ENCODE data around the gene ZNF365. TPM values are rescaled to one million over a fixed set of nuclear protein-coding genes. Genes with fewer than 3 reads are reported as not detected.

ZNF365 gene, protein sequence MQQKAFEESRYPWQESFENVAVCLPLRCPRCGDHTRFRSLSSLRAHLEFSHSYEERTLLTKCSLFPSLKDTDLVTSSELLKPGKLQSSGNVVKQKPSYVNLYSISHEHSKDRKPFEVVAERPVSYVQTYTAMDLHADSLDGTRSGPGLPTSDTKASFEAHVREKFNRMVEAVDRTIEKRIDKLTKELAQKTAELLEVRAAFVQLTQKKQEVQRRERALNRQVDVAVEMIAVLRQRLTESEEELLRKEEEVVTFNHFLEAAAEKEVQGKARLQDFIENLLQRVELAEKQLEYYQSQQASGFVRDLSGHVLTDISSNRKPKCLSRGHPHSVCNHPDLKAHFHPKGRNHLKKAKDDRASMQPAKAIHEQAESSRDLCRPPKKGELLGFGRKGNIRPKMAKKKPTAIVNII
- 0.48 TPM for polyA plus RNA-seq
- long read RNA-seq, donor 1, result 0 reads
- long read RNA-seq, donor 2, result 0 reads
- long read RNA-seq, donor 3, result 0 reads
- long read RNA-seq, donor 4, result 0 reads
- long read RNA-seq, donor 5, result 0 reads
- long read RNA-seq, donor 6, result 0 reads
- long read RNA-seq, donor 7, result 0 reads
- long read RNA-seq, donor 8, result 0 reads
- long read RNA-seq, donor 9, result 0 reads
- long read RNA-seq, donor 10, result 0 reads
- long read RNA-seq, donor 11, result 0 reads

DNA sequence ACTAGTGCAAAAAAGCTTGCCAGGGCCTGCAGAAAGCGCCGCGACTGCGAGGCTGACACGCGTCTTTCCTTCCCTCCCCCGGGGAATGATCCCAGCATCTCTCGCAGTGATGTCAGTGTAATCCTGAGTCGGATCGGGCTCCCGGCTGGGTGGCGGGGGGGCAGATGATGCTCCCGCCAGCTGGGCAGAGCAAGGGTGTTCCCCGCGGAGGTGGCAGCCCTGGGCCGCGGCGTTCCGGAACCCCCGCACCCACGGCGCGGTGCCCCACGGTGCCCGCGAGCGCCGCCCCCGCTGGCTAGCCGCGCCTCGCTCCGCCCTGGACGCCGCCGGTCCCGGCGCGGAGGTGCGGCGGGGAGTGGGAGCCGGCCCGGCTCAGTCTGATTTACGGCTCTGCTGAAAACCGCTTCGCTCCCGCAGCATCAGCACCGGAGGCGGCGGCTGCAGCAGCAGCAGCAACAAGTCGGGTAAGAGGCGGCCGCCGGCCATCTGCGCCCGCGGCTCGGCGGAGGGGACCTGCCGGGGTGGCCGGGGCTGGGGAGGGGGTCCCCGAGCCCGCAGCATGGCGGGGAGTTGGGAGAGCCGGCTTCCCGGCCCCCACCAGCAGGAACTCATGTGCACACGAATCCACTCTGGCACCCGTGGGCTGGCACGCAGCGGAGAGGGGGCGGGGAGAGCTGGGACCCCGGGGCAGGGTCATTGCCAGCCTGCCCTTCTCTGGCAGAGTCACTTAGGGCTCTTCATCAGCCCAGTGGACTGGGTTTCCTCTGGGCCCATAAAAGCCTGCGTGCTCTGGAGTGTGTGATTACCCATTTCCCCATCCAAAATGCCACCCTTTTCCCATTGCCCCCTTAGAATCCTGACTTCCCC is at the start of gene ZNF365:
Gene ZNF365 (plus strand): TSS at position 375 of the 867 bp plus-strand sequence. CDS start 1,825 bp downstream, outside the sequence.
- peaks cover 39% of the 10 kb centered on the region for H3K27me3 ChIP-seq (ENCODE audit: control insufficient read depth, insufficient read depth, low read length)

DNA sequence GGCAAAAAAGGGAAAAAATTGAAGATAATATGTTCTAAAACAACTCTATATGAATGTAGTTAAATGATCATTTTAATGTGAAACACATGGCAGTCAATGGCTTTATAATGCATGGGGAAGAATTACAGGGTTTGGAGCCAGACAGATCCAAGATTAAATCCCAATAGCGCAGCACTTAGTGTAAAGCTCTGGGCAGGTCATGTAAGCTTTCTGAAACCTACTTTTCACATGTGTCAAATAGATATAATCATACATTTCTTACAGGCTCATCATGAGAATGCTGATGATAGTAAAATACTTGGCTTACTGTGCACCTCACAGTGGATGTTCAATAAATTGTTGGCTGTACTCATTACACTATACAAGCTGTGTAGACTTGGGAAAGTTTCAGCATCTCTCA is 48.0 kb upstream of the ZNF365 start:
- no peak for DNase-seq
- Histone ChIP-seq H3K27ac (ENCODE audit: low read length) (no peak overlapping the region), H3K4me3 (ENCODE audit: low read length) (no peak overlapping the region), H3K9me3 (ENCODE audit: control insufficient read depth, low read depth, low read length) (no peaks in the 10 kb centered on the region), H3K36me3 (ENCODE audit: control insufficient read depth, insufficient read depth, low read length) (no peaks in the 10 kb centered on the region), H3K4me1 (ENCODE audit: control insufficient read depth, insufficient read depth, low read length) (no peaks in the 10 kb centered on the region), H3K27me3 (ENCODE audit: control insufficient read depth, insufficient read depth, low read length) (no peaks in the 10 kb centered on the region)
- no CpG with 5 or more reads among the region's 1 CpG for WGBS (ENCODE audit: insufficient coverage, low lambda C conversion rate)

More for the DNA sequence above, at the start of gene ZNF365:
- Histone ChIP-seq H3K4me3 (ENCODE audit: low read length) (peak within 1 kb of the TSS; percentile 24), H3K36me3 (ENCODE audit: control insufficient read depth, insufficient read depth, low read length) (no peaks in the 10 kb centered on the region), H3K27ac (ENCODE audit: low read length) (no peak within 1 kb of the TSS), H3K4me1 (ENCODE audit: control insufficient read depth, insufficient read depth, low read length) (peaks cover 5% of the 10 kb centered on the region), H3K9me3 (ENCODE audit: control insufficient read depth, low read depth, low read length) (no peaks in the 10 kb centered on the region)
- peak; percentile 3 to 23 for DNase-seq
- WGBS (ENCODE audit: insufficient coverage, low lambda C conversion rate), result no CpG with 5 or more reads among the region's 73 CpGs

DNA sequence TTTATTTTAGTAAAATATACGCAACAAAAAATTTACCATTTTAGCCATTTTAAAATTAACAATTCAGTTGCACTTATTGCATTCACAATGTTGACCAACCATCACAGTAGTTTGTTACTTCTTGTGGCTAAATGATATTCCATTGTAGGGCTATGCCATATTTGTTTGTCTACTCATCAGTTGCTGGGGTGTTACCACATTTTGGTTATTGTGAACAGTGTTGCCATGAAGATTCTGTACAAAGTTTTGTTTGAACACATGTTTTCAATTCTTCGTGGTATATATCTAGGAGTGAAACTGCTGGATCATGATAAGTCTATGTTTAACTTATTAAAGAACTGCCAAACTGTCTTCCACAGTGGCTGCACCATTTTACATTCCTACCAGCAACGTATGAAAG is 46.3 kb upstream of the ZNF365 start:
- no peak overlapping the region for H3K27ac ChIP-seq (ENCODE audit: low read length)
- no peaks in the 10 kb centered on the region for H3K27me3 ChIP-seq (ENCODE audit: control insufficient read depth, insufficient read depth, low read length)
- DNase-seq, result no peak
- H3K4me1 ChIP-seq (ENCODE audit: control insufficient read depth, insufficient read depth, low read length), result no peaks in the 10 kb centered on the region
- H3K36me3 ChIP-seq (ENCODE audit: control insufficient read depth, insufficient read depth, low read length), result no peaks in the 10 kb centered on the region
- no peaks in the 10 kb centered on the region for H3K9me3 ChIP-seq (ENCODE audit: control insufficient read depth, low read depth, low read length)
- WGBS (ENCODE audit: insufficient coverage, low lambda C conversion rate), result 90% methylated on average over 2 of the region's 3 CpGs
- H3K4me3 ChIP-seq (ENCODE audit: low read length), result no peak overlapping the region

DNA sequence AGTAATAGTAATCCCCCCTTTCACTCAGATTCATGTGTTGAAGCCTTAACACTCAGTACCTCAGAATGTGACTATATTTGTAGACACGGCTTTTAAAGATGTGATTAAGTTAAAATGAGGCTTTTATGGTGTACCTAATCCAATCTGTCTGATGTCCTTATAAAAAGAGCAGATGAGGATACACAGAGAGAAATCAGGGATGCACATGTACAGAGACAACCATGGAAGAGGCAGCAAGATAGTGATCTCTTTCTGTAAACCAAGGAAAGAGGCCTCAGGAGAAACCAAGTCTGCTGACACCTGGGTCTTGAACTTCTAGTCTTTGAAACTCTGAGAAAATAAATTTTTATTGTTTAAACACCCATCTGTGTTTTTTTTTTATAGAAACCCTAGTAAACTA is 44.0 kb upstream of the ZNF365 start:
- H3K4me1 ChIP-seq (ENCODE audit: control insufficient read depth, insufficient read depth, low read length), result no peaks in the 10 kb centered on the region
- no peaks in the 10 kb centered on the region for H3K9me3 ChIP-seq (ENCODE audit: control insufficient read depth, low read depth, low read length)
- no peaks in the 10 kb centered on the region for H3K27me3 ChIP-seq (ENCODE audit: control insufficient read depth, insufficient read depth, low read length)
- no peak overlapping the region for H3K4me3 ChIP-seq (ENCODE audit: low read length)
- WGBS (ENCODE audit: insufficient coverage, low lambda C conversion rate), result no CpG with 5 or more reads among the region's 1 CpG
- H3K27ac ChIP-seq (ENCODE audit: low read length), result no peak overlapping the region
- DNase-seq, result no peak
- no peaks in the 10 kb centered on the region for H3K36me3 ChIP-seq (ENCODE audit: control insufficient read depth, insufficient read depth, low read length)

DNA sequence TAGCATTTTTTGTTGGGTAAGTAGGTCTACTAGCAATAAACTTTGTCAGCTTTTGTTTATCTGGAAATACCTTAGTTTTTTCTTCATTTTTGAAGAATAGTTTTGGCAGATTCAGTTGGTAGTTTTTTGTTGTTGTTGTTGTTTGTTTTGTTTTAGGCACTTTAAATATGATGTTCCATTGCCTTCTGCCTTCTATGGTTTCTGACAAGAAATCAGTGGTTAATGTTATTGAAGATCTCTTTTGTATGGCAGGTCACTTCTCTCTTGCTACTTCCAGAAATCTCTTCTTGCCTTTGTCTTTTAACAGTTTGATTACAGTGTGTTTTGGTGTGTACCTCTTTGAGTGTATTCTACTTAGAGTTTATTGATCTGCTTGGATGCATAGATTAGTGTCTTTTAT is 41.8 kb upstream of the ZNF365 start:
- Histone ChIP-seq H3K27ac (ENCODE audit: low read length) (no peak overlapping the region), H3K4me1 (ENCODE audit: control insufficient read depth, insufficient read depth, low read length) (no peaks in the 10 kb centered on the region), H3K9me3 (ENCODE audit: control insufficient read depth, low read depth, low read length) (no peaks in the 10 kb centered on the region), H3K27me3 (ENCODE audit: control insufficient read depth, insufficient read depth, low read length) (no peaks in the 10 kb centered on the region), H3K4me3 (ENCODE audit: low read length) (no peak overlapping the region), H3K36me3 (ENCODE audit: control insufficient read depth, insufficient read depth, low read length) (no peaks in the 10 kb centered on the region)
- DNase-seq, result no peak

DNA sequence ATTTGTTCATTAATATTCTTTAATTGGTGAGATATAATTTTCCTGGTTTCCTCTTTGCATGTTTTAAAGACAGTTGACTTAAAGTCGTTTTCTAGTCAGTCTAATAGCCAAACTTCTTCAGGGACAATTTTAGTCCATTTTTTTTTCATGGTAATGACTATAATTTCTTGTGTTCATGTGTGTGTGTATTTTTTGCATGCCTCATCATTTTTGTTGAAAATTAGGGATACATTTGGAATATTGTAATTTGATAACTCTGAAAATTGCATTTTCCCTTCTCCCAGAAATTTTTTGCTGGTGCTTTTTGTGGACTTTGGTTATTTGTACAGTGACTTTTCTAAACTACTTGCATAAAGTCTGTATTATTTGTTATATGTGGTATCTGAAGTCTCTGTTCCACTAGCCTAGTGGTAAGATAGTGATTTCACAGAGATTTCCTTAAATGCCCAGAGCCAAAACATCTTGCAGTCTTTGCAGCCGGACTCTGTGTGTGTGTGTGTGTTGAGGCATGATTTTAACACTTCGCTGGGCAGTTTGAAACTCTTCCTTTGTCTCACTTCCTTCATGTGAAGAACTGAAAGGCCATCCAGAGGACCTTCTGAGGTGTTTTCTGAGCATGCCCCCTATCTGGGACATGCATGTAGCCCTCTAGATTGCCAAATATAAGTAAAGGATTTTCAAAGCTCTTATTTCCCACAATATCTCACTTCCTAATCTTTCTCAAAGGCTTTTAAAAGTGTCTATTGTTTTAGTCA is 40.9 kb upstream of the ZNF365 start:
- Histone ChIP-seq H3K36me3 (ENCODE audit: control insufficient read depth, insufficient read depth, low read length) (no peaks in the 10 kb centered on the region), H3K4me3 (ENCODE audit: low read length) (no peak overlapping the region), H3K9me3 (ENCODE audit: control insufficient read depth, low read depth, low read length) (no peaks in the 10 kb centered on the region), H3K27ac (ENCODE audit: low read length) (no peak overlapping the region), H3K27me3 (ENCODE audit: control insufficient read depth, insufficient read depth, low read length) (no peaks in the 10 kb centered on the region), H3K4me1 (ENCODE audit: control insufficient read depth, insufficient read depth, low read length) (no peaks in the 10 kb centered on the region)
- 33% methylated on average over 1 of the region's 3 CpGs for WGBS (ENCODE audit: insufficient coverage, low lambda C conversion rate)
- DNase-seq, result no peak

DNA sequence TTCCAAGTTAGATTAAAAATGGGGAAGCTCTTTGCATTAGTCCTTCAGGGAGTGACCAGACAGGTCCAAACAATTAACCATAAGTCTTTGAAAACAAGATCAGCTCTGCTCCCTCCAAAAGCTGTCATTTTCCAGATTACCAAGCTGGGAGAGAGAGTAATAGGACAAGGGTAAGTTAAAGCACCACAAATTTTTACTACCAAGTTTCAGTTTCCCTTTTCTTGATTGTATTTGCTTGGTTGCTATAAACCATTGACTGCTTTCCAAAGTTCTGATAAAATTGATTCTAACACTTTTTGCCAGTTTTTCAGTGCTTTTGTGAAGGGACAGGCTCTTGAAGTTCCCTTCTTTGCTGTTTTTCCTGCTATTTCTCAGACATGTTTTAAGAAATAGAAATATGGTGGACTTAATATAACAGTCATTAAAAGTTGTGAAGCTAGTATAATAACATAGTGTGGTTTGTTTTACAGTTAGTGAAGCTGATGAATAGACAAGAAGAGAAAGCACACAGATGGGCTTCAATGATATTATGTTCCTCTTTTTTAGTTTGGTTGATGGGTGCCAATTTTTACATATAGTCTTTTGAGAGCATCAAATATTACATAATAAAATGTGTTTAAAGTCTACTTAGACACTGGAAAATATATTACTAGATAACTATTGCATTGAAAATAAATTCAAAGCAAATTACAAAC is 40.0 kb upstream of the ZNF365 start:
- no peak for DNase-seq
- Histone ChIP-seq H3K4me3 (ENCODE audit: low read length) (no peak overlapping the region), H3K27me3 (ENCODE audit: control insufficient read depth, insufficient read depth, low read length) (no peaks in the 10 kb centered on the region), H3K27ac (ENCODE audit: low read length) (no peak overlapping the region), H3K9me3 (ENCODE audit: control insufficient read depth, low read depth, low read length) (no peaks in the 10 kb centered on the region), H3K4me1 (ENCODE audit: control insufficient read depth, insufficient read depth, low read length) (no peaks in the 10 kb centered on the region), H3K36me3 (ENCODE audit: control insufficient read depth, insufficient read depth, low read length) (no peaks in the 10 kb centered on the region)

DNA sequence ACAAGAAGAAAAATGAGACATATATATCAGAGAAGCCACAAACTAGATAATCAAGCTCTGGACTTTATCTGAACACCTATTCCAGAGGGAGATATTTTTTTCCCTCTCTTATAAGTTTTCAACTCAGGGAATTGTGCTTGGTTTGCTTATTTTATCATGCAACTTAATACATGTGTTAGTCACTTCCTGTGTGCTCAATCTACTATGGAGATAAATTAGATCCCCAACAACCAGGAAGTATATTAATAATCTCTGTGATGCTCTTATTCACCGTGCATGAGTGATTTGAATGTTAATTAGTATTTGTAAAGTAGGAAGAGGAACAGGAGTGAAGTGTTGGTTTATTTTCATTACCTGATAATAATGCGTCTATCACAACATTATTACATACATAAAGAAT is 38.8 kb upstream of the ZNF365 start:
- no peak for DNase-seq

DNA sequence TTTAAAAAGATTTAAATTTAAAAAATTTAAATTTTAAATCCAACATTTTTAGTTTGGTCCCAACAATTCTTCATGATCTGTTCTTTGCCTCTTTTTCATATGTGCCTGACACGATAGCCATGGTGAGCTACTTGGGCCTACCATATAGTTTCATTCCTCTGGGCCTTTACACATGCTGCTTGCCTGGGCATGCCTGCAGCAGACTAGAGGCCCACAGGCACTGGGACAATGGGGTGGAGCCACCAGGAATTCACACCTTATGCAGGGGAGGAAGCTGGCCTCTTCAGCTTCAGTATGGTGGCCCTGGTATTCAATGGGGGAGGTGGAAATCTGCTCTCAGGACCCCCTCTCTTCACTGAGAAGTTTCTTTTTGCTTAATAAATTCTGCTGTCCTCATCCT is 37.8 kb upstream of the ZNF365 start:
- Histone ChIP-seq H3K4me1 (ENCODE audit: control insufficient read depth, insufficient read depth, low read length) (no peaks in the 10 kb centered on the region), H3K27ac (ENCODE audit: low read length) (no peak overlapping the region), H3K4me3 (ENCODE audit: low read length) (no peak overlapping the region), H3K27me3 (ENCODE audit: control insufficient read depth, insufficient read depth, low read length) (no peaks in the 10 kb centered on the region), H3K9me3 (ENCODE audit: control insufficient read depth, low read depth, low read length) (no peaks in the 10 kb centered on the region), H3K36me3 (ENCODE audit: control insufficient read depth, insufficient read depth, low read length) (no peaks in the 10 kb centered on the region)
- no peak for DNase-seq
- WGBS (ENCODE audit: insufficient coverage, low lambda C conversion rate), result no CpG with 5 or more reads among the region's 1 CpG

More for the DNA sequence above, 38.8 kb upstream of the ZNF365 start:
- Histone ChIP-seq H3K36me3 (ENCODE audit: control insufficient read depth, insufficient read depth, low read length) (no peaks in the 10 kb centered on the region), H3K4me1 (ENCODE audit: control insufficient read depth, insufficient read depth, low read length) (no peaks in the 10 kb centered on the region), H3K4me3 (ENCODE audit: low read length) (no peak overlapping the region), H3K27ac (ENCODE audit: low read length) (no peak overlapping the region), H3K9me3 (ENCODE audit: control insufficient read depth, low read depth, low read length) (no peaks in the 10 kb centered on the region), H3K27me3 (ENCODE audit: control insufficient read depth, insufficient read depth, low read length) (no peaks in the 10 kb centered on the region)
- WGBS (ENCODE audit: insufficient coverage, low lambda C conversion rate), result 57% methylated on average over 1 of the region's 2 CpGs
